SHP77 treated with DMSO at 0.1 percent for 48 hours (cell line): ENCODE measurements around the gene MRPS23.

Experiments used
- DNase-seq: peaks from one replicate; lab custom pipeline; 2025; lab: John Stamatoyannopoulos, UW

Gene MRPS23

GRCh38 chr17:57794841-57795240 is 55.0 kb downstream of the MRPS23 start:
- DNase-seq: no peak

- no peak for DNase-seq
Observed at GRCh38 chr17:57788725-57789124, 61.1 kb downstream of the MRPS23 start.

GRCh38 chr17:57785022-57785421 is 64.8 kb downstream of the MRPS23 start:
- DNase-seq: no peak
